Dermis blood vessel endothelial cell (primary cell): ENCODE measurements around the gene SHLD2. TPM values are rescaled to one million over a fixed set of nuclear protein-coding genes. Genes with fewer than 3 reads are reported as not detected.
"Not testable (repeated sequence)": the region's sequence is repeated elsewhere in the genome, so short reads cannot be mapped to it uniquely, and the experiment has no call there.

Experiments used
- DNase-seq: peaks from one replicate; pipeline ENCODE4 v3.0.0; 2010
- total RNA-seq: library from RNA; depleted of rRNA; stranded (reverse); fragments of >200 nt; gene quantifications from 2 replicates; pipeline ENCODE4 v1.2.3, GENCODE V29; 2014

SHLD2 gene
- total RNA-seq, 1 donor from 2014 or later: 25.9 TPM

GRCh38 chr10:87089746-87090145 lies 5.3 kb upstream of the SHLD2 start:
- no peak for DNase-seq

GRCh38 chr10:87090779-87091178 lies 4.2 kb upstream of the SHLD2 start:
- DNase-seq: peak; percentile 35

GRCh38 chr10:87092376-87092860 lies 2.6 kb upstream of the SHLD2 start:
- DNase-seq: peak; percentile 54

GRCh38 chr10:87092861-87093631 lies 2.0 kb upstream of the SHLD2 start:
- peak; percentile 37 for DNase-seq

- peak; percentile 43 for DNase-seq
These were observed 1.2 kb upstream of the SHLD2 start for GRCh38 chr10:87093632-87094372.

GRCh38 chr10:87095236-87095945 lies 385 bp downstream of the SHLD2 start:
- peak; percentile 93 for DNase-seq

GRCh38 chr10:87101996-87102395 lies 7.0 kb downstream of the SHLD2 start:
- no peak for DNase-seq

GRCh38 chr10:87104727-87105126 lies 9.7 kb downstream of the SHLD2 start:
- not testable (repeated sequence) for DNase-seq

- DNase-seq: no peak
These were observed 10.6 kb downstream of the SHLD2 start for GRCh38 chr10:87105446-87106124.

- not testable (repeated sequence) for DNase-seq
These were observed 23.1 kb downstream of the SHLD2 start for GRCh38 chr10:87118122-87118521.

GRCh38 chr10:87119029-87119428 lies 24.0 kb downstream of the SHLD2 start:
- not testable (repeated sequence) for DNase-seq

GRCh38 chr10:87123351-87123750 lies 28.3 kb downstream of the SHLD2 start:
- DNase-seq: not testable (repeated sequence)

GRCh38 chr10:87127048-87127447 lies 32.0 kb downstream of the SHLD2 start:
- not testable (repeated sequence) for DNase-seq

GRCh38 chr10:87127607-87128156 lies 32.7 kb downstream of the SHLD2 start:
- DNase-seq: not testable (repeated sequence)

GRCh38 chr10:87132176-87132575 lies 37.2 kb downstream of the SHLD2 start:
- peak; percentile 64 for DNase-seq

GRCh38 chr10:87133936-87134335 lies 38.9 kb downstream of the SHLD2 start:
- not testable (repeated sequence) for DNase-seq

GRCh38 chr10:87134440-87134839 lies 39.4 kb downstream of the SHLD2 start:
- not testable (repeated sequence) for DNase-seq

GRCh38 chr10:87137478-87137877 lies 42.5 kb downstream of the SHLD2 start:
- not testable (repeated sequence) for DNase-seq

- DNase-seq: not testable (repeated sequence)
These were observed 47.5 kb downstream of the SHLD2 start for GRCh38 chr10:87142230-87143108.

GRCh38 chr10:87143109-87143418 lies 48.1 kb downstream of the SHLD2 start:
- not testable (repeated sequence) for DNase-seq

- DNase-seq: not testable (repeated sequence)
These were observed 50.6 kb downstream of the SHLD2 start for GRCh38 chr10:87145598-87145997.
